ENCODE measurements around the gene TKFC. TPM values are rescaled to one million over a fixed set of nuclear protein-coding genes. Genes with fewer than 3 reads are reported as not detected.

The TKFC gene
- total and polyA plus RNA-seq, 2 experiments from 2014 or later = 42.3 to 104 TPM

DNA sequence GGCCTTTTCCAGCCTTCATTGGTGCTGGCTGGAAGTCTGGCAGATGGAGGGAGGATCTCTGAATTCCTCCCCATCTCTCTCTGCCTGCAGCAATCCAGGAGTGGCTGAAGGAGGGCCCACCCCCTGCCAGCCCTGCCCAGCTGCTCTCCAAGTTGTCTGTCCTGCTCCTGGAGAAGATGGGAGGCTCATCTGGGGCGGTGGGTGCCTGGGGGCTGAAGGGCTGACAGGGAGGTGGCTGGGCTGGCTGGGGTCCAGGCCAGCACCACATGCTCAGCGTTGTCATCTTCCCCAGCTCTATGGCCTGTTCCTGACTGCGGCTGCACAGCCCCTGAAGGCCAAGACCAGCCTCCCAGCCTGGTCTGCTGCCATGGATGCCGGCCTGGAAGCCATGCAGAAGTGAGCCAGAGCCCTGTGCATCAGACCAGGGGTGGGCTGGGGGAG, 12.2 kb downstream of the TKFC start:
- TF ChIP-seq EZH2 (IDR thresholded peaks at IDR 0.05; ENCODE audit: borderline replicate concordance) = no peak
- TF ChIP-seq, protein P1, sequence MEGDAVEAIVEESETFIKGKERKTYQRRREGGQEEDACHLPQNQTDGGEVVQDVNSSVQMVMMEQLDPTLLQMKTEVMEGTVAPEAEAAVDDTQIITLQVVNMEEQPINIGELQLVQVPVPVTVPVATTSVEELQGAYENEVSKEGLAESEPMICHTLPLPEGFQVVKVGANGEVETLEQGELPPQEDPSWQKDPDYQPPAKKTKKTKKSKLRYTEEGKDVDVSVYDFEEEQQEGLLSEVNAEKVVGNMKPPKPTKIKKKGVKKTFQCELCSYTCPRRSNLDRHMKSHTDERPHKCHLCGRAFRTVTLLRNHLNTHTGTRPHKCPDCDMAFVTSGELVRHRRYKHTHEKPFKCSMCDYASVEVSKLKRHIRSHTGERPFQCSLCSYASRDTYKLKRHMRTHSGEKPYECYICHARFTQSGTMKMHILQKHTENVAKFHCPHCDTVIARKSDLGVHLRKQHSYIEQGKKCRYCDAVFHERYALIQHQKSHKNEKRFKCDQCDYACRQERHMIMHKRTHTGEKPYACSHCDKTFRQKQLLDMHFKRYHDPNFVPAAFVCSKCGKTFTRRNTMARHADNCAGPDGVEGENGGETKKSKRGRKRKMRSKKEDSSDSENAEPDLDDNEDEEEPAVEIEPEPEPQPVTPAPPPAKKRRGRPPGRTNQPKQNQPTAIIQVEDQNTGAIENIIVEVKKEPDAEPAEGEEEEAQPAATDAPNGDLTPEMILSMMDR (IDR thresholded peaks at IDR 0.05; ENCODE audit: poor library complexity) = no peak
- no peak for TF ChIP-seq EZH2phosphoT487 (IDR thresholded peaks at IDR 0.05; ENCODE audit: low read depth, severe bottlenecking, unreplicated experiment)
- Histone ChIP-seq H3K36me3 (replicated peaks; ENCODE audit: insufficient read depth, low read depth) (no peaks in the 10 kb centered on the region), H3K27ac (peak overlapping the region; percentile 12), H3K4me3 (no peak overlapping the region), H3K4me1 (ENCODE audit: insufficient read depth) (peaks cover 3% of the 10 kb centered on the region), H3K27me3 (no peaks in the 10 kb centered on the region), H3K9me3 (ENCODE audit: low read depth) (no peaks in the 10 kb centered on the region), H3K9me2 (replicated peaks; ENCODE audit: insufficient read depth) (no peaks in the 10 kb centered on the region), H3K4me2 (no peak overlapping the region), H4K20me1 (ENCODE audit: insufficient read depth, poor library complexity, severe bottlenecking) (no peaks in the 10 kb centered on the region), H3K79me2 (no peaks in the 10 kb centered on the region), H2AFZ (no peak overlapping the region)
- 81% methylated on average over 4 of the region's 4 CpGs for WGBS (ENCODE audit: low lambda C conversion rate, missing lambda C conversion rate)
- DNase-seq (ENCODE audit: low spot score) = peak; percentile 34

DNA sequence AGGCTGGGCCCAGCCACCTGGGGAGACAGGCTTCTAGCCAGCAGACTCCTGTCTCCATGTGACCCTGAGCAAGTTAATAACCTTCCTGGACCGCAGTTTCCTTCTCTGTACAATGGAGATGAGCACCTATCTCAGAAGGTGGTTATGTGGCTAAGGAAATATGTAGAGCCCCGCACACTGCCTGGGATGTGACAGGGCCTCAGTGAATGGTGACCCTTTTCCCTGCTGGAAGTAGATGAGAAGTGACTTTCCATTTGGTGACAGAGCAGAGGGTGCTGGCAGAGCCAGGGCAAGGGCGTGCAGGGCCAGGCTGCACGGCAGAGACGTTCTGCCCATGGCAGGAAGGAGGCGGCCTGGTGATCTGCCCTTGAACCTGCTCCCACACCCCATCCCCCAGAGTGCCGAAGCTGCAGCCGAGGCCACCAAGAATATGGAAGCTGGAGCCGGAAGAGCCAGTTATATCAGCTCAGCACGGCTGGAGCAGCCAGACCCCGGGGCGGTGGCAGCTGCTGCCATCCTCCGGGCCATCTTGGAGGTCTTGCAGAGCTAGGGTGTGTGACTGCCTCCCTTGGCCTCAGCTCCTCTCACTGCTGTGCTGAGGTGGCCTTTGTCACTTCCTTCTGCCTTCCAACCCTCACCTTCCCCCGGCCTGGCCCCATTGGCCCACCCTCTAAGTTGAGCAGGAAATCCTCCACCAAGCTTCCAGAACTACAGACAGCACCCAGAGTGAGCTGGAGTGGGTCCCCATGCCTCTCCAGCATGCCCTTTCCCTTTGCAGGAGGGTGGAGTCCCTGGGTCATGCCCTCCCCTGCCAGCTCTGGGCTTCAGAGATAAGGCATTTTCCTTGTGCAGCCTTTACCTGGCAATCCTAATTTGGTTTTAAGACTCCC, 13.2 kb downstream of the TKFC start:
- no peaks in the 10 kb centered on the region for H3K79me2 ChIP-seq
- no peaks in the 10 kb centered on the region for H4K20me1 ChIP-seq (ENCODE audit: insufficient read depth, poor library complexity, severe bottlenecking)
- H3K27ac ChIP-seq = peak overlapping the region; percentile 12
- H3K9me2 ChIP-seq (replicated peaks; ENCODE audit: insufficient read depth) = no peaks in the 10 kb centered on the region
- 92% methylated on average over 14 of the region's 14 CpGs for WGBS (ENCODE audit: low lambda C conversion rate, missing lambda C conversion rate)
- H3K4me3 ChIP-seq = no peak overlapping the region
- H3K36me3 ChIP-seq (replicated peaks; ENCODE audit: insufficient read depth, low read depth) = no peaks in the 10 kb centered on the region
- H3K4me2 ChIP-seq = no peak overlapping the region
- no peaks in the 10 kb centered on the region for H3K9me3 ChIP-seq (ENCODE audit: low read depth)
- no peak overlapping the region for H2AFZ ChIP-seq
- H3K4me1 ChIP-seq (ENCODE audit: insufficient read depth) = peaks cover 3% of the 10 kb centered on the region
- no peaks in the 10 kb centered on the region for H3K27me3 ChIP-seq
- no peak for TF ChIP-seq EZH2 (IDR thresholded peaks at IDR 0.05; ENCODE audit: borderline replicate concordance)
- no peak for TF ChIP-seq EZH2phosphoT487 (IDR thresholded peaks at IDR 0.05; ENCODE audit: low read depth, severe bottlenecking, unreplicated experiment)
- TF ChIP-seq, protein P1 (IDR thresholded peaks at IDR 0.05; ENCODE audit: poor library complexity) = no peak
- no peak for DNase-seq (ENCODE audit: low spot score)

DNA sequence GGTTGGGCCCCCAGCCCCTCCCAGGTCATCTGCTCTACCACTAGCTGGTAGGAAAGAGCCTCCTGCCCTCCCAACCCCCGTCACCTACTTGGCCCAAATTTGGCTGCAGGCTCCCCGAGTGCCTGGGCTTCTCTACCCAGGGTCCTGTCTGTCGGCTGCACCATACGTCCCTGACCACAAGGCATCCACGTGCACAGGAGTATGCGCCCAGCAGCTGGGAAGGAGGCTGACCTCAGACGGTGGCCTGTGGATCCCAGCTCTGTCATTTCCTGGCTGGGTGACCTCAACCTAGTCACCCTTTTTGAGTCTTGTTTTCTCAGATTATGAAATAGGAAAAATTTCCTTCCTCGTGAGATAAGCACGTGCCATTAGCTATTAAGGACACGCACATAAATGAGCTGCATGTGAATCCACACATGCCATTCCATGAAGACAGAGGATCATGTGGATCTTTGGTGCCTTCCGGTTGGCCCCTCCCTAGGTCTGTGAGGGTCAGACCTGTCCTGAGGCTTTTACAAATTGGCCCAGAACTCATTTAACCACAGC, 15.0 kb downstream of the TKFC start:
- H3K27me3 ChIP-seq = no peaks in the 10 kb centered on the region
- no peak overlapping the region for H2AFZ ChIP-seq
- TF ChIP-seq, protein P1 (IDR thresholded peaks at IDR 0.05; ENCODE audit: poor library complexity) = no peak
- TF ChIP-seq EZH2 (IDR thresholded peaks at IDR 0.05; ENCODE audit: borderline replicate concordance) (no peak), EZH2phosphoT487 (IDR thresholded peaks at IDR 0.05; ENCODE audit: low read depth, severe bottlenecking, unreplicated experiment) (no peak)
- no peaks in the 10 kb centered on the region for H3K79me2 ChIP-seq
- H3K27ac ChIP-seq = no peak overlapping the region
- 87% methylated on average over 11 of the region's 11 CpGs for WGBS (ENCODE audit: low lambda C conversion rate, missing lambda C conversion rate)
- no peak overlapping the region for H3K4me3 ChIP-seq
- no peaks in the 10 kb centered on the region for H3K9me2 ChIP-seq (replicated peaks; ENCODE audit: insufficient read depth)
- DNase-seq (ENCODE audit: low spot score) = no peak
- H3K9me3 ChIP-seq (ENCODE audit: low read depth) = no peaks in the 10 kb centered on the region
- H3K4me2 ChIP-seq = no peak overlapping the region
- no peaks in the 10 kb centered on the region for H4K20me1 ChIP-seq (ENCODE audit: insufficient read depth, poor library complexity, severe bottlenecking)
- no peaks in the 10 kb centered on the region for H3K36me3 ChIP-seq (replicated peaks; ENCODE audit: insufficient read depth, low read depth)
- H3K4me1 ChIP-seq (ENCODE audit: insufficient read depth) = peaks cover 3% of the 10 kb centered on the region

All from hepatocyte (in vitro differentiated cells).